Keratinocyte (primary cell): ENCODE results near the gene GALR3. TPM values are rescaled to one million over a fixed set of nuclear protein-coding genes. Genes with fewer than 3 reads are reported as not detected.
A peak's percentile ranks its signal among the peaks of the same experiment; 100 is the strongest.

ENCODE experiments used
- DNase-seq: peaks from one replicate; pipeline ENCODE4 v3.0.0-alpha.2; 2011; ENCODE audit warnings: low read depth, missing footprints, low spot score
- FAIRE-seq: peaks from 2 replicates; lab custom pipeline; 2011; peaks lifted over from hg19 to GRCh38; lab: Jason Lieb, UNC
- H2AFZ ChIP-seq: 2 replicates; pipeline ENCODE4 v1.6.0; 2012; ENCODE audit warnings: low read length, control low read depth, inconsistent platforms; ENCODE audit not compliant: control insufficient read depth
- H3K27ac ChIP-seq: 2 replicates; pipeline ENCODE4 v1.5.1; 2011; ENCODE audit warnings: low read length; ENCODE audit not compliant: control insufficient read depth, insufficient read depth
- H3K27me3 ChIP-seq: 3 replicates; pipeline ENCODE4 v1.6.0; 2011; ENCODE audit warnings: low read length; ENCODE audit not compliant: control insufficient read depth, insufficient read depth; ENCODE audit errors: extremely low read depth
- H3K36me3 ChIP-seq, 2 experiments: 2 replicates in 1 of 2; 3 replicates in 1 of 2; pipeline ENCODE4 v1.5.1; 2011; ENCODE audit warnings: low read length in 2 of 2, mild to moderate bottlenecking in 1 of 2; ENCODE audit not compliant: control insufficient read depth in 2 of 2, insufficient read depth in 2 of 2; ENCODE audit errors: extremely low read depth in 1 of 2
- H3K4me1 ChIP-seq: 3 replicates; pipeline ENCODE4 v1.5.1; 2011; ENCODE audit warnings: low read length; ENCODE audit not compliant: control insufficient read depth, insufficient read depth; ENCODE audit errors: extremely low read depth
- H3K4me2 ChIP-seq: 3 replicates; pipeline ENCODE4 v1.6.0; 2011; ENCODE audit warnings: low read depth, low read length; ENCODE audit not compliant: control insufficient read depth, insufficient read depth; ENCODE audit errors: extremely low read depth
- H3K4me3 ChIP-seq, 3 experiments: fragments of 200-600 bp in 1 of 3; sonication (generic) in 1 of 3; 2 replicates in 2 of 3; 3 replicates in 1 of 3; pipeline ENCODE4 v1.5.1; 2011 to 2016; ENCODE audit warnings: low read length in 3 of 3, mild to moderate bottlenecking in 3 of 3, control low read depth in 2 of 3, inconsistent platforms in 1 of 3, low read depth in 1 of 3, mixed read lengths in 1 of 3, mixed run types in 1 of 3, moderate library complexity in 1 of 3; ENCODE audit not compliant: control insufficient read depth in 2 of 3, insufficient read depth in 2 of 3; ENCODE audit errors: extremely low read depth in 1 of 3
- H3K79me2 ChIP-seq: 2 replicates; pipeline ENCODE4 v1.6.0; 2012; ENCODE audit warnings: low read length; ENCODE audit not compliant: control insufficient read depth, insufficient read depth
- H3K9ac ChIP-seq: 3 replicates; pipeline ENCODE4 v1.6.0; 2011; ENCODE audit warnings: low read length; ENCODE audit not compliant: control insufficient read depth, insufficient read depth; ENCODE audit errors: extremely low read depth
- H3K9me1 ChIP-seq: 3 replicates; pipeline ENCODE4 v1.6.0; 2011; ENCODE audit warnings: low read length; ENCODE audit not compliant: control insufficient read depth, insufficient read depth; ENCODE audit errors: extremely low read depth
- H3K9me3 ChIP-seq: 2 replicates; pipeline ENCODE4 v1.5.1; 2012; ENCODE audit warnings: low read depth, low read length; ENCODE audit not compliant: control insufficient read depth
- H4K20me1 ChIP-seq: 3 replicates; pipeline ENCODE4 v1.6.0; 2011; ENCODE audit warnings: low read length; ENCODE audit not compliant: control insufficient read depth, insufficient read depth; ENCODE audit errors: extremely low read depth
- EZH2 ChIP-seq: IDR thresholded peaks from one replicate; pipeline ENCODE4 v1.6.1; 2012; ENCODE audit warnings: inconsistent platforms, mild to moderate bottlenecking, low read length, moderate library complexity
- dilution Hi-C: fragments of 300-500 bp; cut with MboI; formaldehyde crosslinking; loops from one replicate; pipeline ENCODE4 v1.7.0; 2020; ENCODE audit warnings: low sequenced_read_pairs; ENCODE audit not compliant: extremely low pct_ligation_motif_present
- polyA minus RNA-seq, 3 experiments: library from RNA; depleted of rRNA, polyadenylated mRNA; stranded (reverse); fragments of >200 nt; gene quantifications; 1 replicate in 1 of 3; 2 replicates in 1 of 3; 3 replicates in 1 of 3; pipeline ENCODE4 v1.2.3, GENCODE V29; 2011
- polyA plus RNA-seq, 5 experiments: library from polyadenylated mRNA; depleted of rRNA in 3 of 5; stranded (reverse) in 3 of 5; stranded (forward) in 1 of 5; unstranded in 1 of 5; fragments of >200 nt; gene quantifications; 1 replicate in 1 of 5; 2 replicates in 3 of 5; 3 replicates in 1 of 5; pipeline versions ENCODE4 v1.2.1 to v1.2.3, GENCODE V29; 2011 to 2012; ENCODE audit warnings: missing spikeins in 2 of 5, low read depth in 1 of 5, low replicate concordance in 1 of 5
- TF ChIP-seq, protein P1 (sequence below), 3 experiments: IDR thresholded peaks in 1 of 3; conservative IDR thresholded peaks in 1 of 3; optimal IDR thresholded peaks in 1 of 3; 2 replicates in 2 of 3; 3 replicates in 1 of 3; pipeline versions ENCODE3 to v1.5.1; 2011; ENCODE audit warnings: low read length in 3 of 3, mild to moderate bottlenecking in 3 of 3, moderate library complexity in 2 of 3, control low read depth in 1 of 3, inconsistent platforms in 1 of 3; ENCODE audit not compliant: insufficient read depth in 2 of 3; ENCODE audit errors: extremely low read depth in 1 of 3

Gene GALR3, protein sequence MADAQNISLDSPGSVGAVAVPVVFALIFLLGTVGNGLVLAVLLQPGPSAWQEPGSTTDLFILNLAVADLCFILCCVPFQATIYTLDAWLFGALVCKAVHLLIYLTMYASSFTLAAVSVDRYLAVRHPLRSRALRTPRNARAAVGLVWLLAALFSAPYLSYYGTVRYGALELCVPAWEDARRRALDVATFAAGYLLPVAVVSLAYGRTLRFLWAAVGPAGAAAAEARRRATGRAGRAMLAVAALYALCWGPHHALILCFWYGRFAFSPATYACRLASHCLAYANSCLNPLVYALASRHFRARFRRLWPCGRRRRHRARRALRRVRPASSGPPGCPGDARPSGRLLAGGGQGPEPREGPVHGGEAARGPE
- not detected in 3 replicates for polyA plus RNA-seq
- not detected for polyA plus RNA-seq (2011; ENCODE audit: low read depth)
- not detected in 2 replicates for polyA plus RNA-seq (2011; cell fraction: cytosol; rRNA removed)
- not detected in 2 replicates for polyA plus RNA-seq (2011; cell fraction: nucleus; rRNA removed)
- not detected in 2 replicates for polyA plus RNA-seq (2012; ENCODE audit: low replicate concordance)
- not detected in 3 replicates for polyA minus RNA-seq
- not detected for polyA minus RNA-seq (2011; cell fraction: cytosol; rRNA and poly(A)+ RNA removed)
- not detected in 2 replicates for polyA minus RNA-seq (2011; cell fraction: nucleus; rRNA and poly(A)+ RNA removed)

DNA sequence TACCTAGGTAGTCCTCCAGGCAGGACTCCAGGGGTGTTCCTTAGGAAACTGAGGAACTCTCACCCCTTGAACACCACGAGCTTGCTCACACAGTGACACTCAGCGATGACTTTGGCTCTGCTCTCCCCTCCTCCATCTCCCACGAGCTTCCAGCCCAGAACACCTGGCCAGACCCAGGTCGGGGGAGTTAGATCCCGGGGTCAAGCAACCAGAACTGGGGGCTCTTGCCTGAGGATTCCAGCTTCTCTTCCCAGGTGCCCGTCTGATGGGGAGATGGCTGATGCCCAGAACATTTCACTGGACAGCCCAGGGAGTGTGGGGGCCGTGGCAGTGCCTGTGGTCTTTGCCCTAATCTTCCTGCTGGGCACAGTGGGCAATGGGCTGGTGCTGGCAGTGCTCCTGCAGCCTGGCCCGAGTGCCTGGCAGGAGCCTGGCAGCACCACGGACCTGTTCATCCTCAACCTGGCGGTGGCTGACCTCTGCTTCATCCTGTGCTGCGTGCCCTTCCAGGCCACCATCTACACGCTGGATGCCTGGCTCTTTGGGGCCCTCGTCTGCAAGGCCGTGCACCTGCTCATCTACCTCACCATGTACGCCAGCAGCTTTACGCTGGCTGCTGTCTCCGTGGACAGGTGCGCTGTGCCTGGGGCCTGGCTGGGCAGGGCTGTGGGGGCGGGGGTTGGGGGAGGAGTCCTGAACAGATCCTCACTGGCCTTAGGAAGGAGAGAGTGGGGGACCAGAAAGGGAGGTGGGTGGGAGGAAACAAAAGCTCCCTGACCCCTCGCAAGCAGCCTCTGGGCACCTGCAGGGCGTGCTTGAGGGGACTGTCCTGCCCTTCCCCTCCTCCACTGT, at the start of gene GALR3:
Gene GALR3 (plus strand): TSS at position 249 of the 852 bp plus-strand sequence. CDS start 25 bp downstream, at position 274.
- Histone ChIP-seq H3K79me2 (no peaks in the 10 kb centered on the region), H3K4me1 (peaks cover 8% of the 10 kb centered on the region), H4K20me1 (no peaks in the 10 kb centered on the region), H3K4me2 (peak within 1 kb of the TSS; percentile 39), H2AFZ (no peak within 1 kb of the TSS), H3K27me3 (peaks cover 30% of the 10 kb centered on the region), H3K27ac (no peak within 1 kb of the TSS), H3K9me1 (no peaks in the 10 kb centered on the region), H3K4me3 (no peak within 1 kb of the TSS), H3K9ac (no peak within 1 kb of the TSS), H3K36me3 (peaks cover 0 to 3% of the 10 kb centered on the region in 2 experiments), H3K9me3 (no peaks in the 10 kb centered on the region)
- dilution Hi-C loops: no loop called here
- DNase-seq (no peak), FAIRE-seq (no peak)
- TF ChIP-seq, protein P1, sequence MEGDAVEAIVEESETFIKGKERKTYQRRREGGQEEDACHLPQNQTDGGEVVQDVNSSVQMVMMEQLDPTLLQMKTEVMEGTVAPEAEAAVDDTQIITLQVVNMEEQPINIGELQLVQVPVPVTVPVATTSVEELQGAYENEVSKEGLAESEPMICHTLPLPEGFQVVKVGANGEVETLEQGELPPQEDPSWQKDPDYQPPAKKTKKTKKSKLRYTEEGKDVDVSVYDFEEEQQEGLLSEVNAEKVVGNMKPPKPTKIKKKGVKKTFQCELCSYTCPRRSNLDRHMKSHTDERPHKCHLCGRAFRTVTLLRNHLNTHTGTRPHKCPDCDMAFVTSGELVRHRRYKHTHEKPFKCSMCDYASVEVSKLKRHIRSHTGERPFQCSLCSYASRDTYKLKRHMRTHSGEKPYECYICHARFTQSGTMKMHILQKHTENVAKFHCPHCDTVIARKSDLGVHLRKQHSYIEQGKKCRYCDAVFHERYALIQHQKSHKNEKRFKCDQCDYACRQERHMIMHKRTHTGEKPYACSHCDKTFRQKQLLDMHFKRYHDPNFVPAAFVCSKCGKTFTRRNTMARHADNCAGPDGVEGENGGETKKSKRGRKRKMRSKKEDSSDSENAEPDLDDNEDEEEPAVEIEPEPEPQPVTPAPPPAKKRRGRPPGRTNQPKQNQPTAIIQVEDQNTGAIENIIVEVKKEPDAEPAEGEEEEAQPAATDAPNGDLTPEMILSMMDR (optimal IDR thresholded peaks at IDR 0.05 in 1 of 3, IDR thresholded peaks at IDR 0.05 in 1 of 3, conservative IDR thresholded peaks at IDR 0.05 in 1 of 3; ENCODE audit: extremely low read depth in 1 of 3, insufficient read depth in 2 of 3, low read length in 3 of 3): no peak
- TF ChIP-seq EZH2: no peak

DNA sequence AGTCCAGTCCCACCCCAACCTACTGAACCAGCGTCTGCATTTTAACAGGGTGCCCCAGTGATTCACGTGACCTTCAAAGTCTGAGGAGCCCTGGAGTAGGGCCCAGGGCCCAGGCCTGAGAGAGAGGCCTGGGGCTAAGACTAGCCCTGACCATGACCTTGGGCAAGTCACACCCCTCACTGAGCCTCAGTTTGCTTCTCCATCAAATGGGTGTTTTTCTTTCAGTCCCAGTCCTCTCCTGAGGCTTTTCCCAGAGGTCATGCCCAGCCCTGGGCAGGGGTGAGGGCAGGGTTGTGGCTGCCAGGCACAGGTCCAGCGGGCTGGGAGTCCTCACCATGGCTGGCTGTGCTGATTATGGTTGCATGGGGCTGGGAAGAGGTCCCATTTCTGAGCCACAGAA, 48.5 kb upstream of the GALR3 start:
- Histone ChIP-seq H3K4me3 (no peak overlapping the region), H3K4me2 (no peak overlapping the region), H3K79me2 (no peaks in the 10 kb centered on the region), H3K4me1 (peaks cover 28% of the 10 kb centered on the region), H3K9me3 (no peaks in the 10 kb centered on the region), H3K27me3 (no peaks in the 10 kb centered on the region), H3K36me3 (peaks cover 6 to 27% of the 10 kb centered on the region in 2 experiments), H2AFZ (no peak overlapping the region), H4K20me1 (no peaks in the 10 kb centered on the region), H3K27ac (no peak overlapping the region), H3K9me1 (no peaks in the 10 kb centered on the region), H3K9ac (no peak overlapping the region)
- dilution Hi-C loops: no loop called here
- no peak for FAIRE-seq
- no peak for TF ChIP-seq EZH2
- TF ChIP-seq, protein P1 (optimal IDR thresholded peaks at IDR 0.05 in 1 of 3, IDR thresholded peaks at IDR 0.05 in 1 of 3, conservative IDR thresholded peaks at IDR 0.05 in 1 of 3; ENCODE audit: extremely low read depth in 1 of 3, insufficient read depth in 2 of 3, low read length in 3 of 3): no peak
- no peak for DNase-seq
